Measurements from ENCODE around the gene SLC9A7. TPM values are rescaled to one million over a fixed set of nuclear protein-coding genes. Genes with fewer than 3 reads are reported as not detected.

SLC9A7 gene
- total RNA-seq, 1 donor from 2014 or later, result 11.4 TPM

GRCh38 chrX:46649421-46650260, 109.3 kb downstream of the SLC9A7 start:
- Mint-ChIP-seq H3K4me1 (ENCODE audit: unreplicated experiment) (peaks cover 49% of the 10 kb centered on the region), H3K9me3 (ENCODE audit: unreplicated experiment) (no peaks in the 10 kb centered on the region), H3K36me3 (ENCODE audit: low read depth, unreplicated experiment) (no peaks in the 10 kb centered on the region), H3K4me3 (ENCODE audit: unreplicated experiment) (no peak overlapping the region), H3K27ac (ENCODE audit: unreplicated experiment) (peak overlapping the region; percentile 95), H3K27me3 (ENCODE audit: unreplicated experiment) (peaks cover 4% of the 10 kb centered on the region)
- peak; percentile 53 for DNase-seq (ENCODE audit: low spot score)
- TF ChIP-seq, protein P1, sequence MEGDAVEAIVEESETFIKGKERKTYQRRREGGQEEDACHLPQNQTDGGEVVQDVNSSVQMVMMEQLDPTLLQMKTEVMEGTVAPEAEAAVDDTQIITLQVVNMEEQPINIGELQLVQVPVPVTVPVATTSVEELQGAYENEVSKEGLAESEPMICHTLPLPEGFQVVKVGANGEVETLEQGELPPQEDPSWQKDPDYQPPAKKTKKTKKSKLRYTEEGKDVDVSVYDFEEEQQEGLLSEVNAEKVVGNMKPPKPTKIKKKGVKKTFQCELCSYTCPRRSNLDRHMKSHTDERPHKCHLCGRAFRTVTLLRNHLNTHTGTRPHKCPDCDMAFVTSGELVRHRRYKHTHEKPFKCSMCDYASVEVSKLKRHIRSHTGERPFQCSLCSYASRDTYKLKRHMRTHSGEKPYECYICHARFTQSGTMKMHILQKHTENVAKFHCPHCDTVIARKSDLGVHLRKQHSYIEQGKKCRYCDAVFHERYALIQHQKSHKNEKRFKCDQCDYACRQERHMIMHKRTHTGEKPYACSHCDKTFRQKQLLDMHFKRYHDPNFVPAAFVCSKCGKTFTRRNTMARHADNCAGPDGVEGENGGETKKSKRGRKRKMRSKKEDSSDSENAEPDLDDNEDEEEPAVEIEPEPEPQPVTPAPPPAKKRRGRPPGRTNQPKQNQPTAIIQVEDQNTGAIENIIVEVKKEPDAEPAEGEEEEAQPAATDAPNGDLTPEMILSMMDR (IDR thresholded peaks at IDR 0.05; ENCODE audit: unreplicated experiment), result no peak

GRCh38 chrX:46648660-46649059, 110.3 kb downstream of the SLC9A7 start:
- Mint-ChIP-seq H3K36me3 (ENCODE audit: low read depth, unreplicated experiment) (no peaks in the 10 kb centered on the region), H3K27ac (ENCODE audit: unreplicated experiment) (peak overlapping the region; percentile 95), H3K4me3 (ENCODE audit: unreplicated experiment) (no peak overlapping the region), H3K27me3 (ENCODE audit: unreplicated experiment) (peaks cover 4% of the 10 kb centered on the region), H3K4me1 (ENCODE audit: unreplicated experiment) (peaks cover 47% of the 10 kb centered on the region), H3K9me3 (ENCODE audit: unreplicated experiment) (no peaks in the 10 kb centered on the region)
- DNase-seq (ENCODE audit: low spot score), result no peak
- TF ChIP-seq, protein P1 (IDR thresholded peaks at IDR 0.05; ENCODE audit: unreplicated experiment), result no peak

DNA sequence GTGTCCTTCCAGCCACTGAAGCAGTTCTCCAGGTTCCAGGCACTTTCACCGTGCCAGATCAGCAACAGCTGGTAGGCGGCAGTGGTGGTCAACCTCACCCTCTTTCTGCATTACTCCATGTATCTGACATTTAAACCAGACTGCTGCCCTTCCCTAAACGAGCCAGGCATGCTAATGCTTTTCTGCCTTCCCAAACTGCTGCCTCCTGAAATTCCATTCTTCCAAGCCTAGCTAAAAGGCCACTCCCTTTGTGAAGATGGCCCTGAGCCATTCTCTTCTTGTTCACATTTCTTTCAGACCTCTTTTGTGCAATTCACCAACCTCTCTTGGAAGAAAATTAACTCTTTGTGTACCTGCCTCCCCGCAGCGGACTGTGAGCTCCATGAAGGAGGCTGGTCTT, 111.7 kb downstream of the SLC9A7 start:
- H3K4me1 Mint-ChIP-seq (ENCODE audit: unreplicated experiment), result peaks cover 48% of the 10 kb centered on the region
- H3K36me3 Mint-ChIP-seq (ENCODE audit: low read depth, unreplicated experiment), result no peaks in the 10 kb centered on the region
- H3K27me3 Mint-ChIP-seq (ENCODE audit: unreplicated experiment), result peaks cover 4% of the 10 kb centered on the region
- TF ChIP-seq, protein P1 (IDR thresholded peaks at IDR 0.05; ENCODE audit: unreplicated experiment), result no peak
- no peak overlapping the region for H3K4me3 Mint-ChIP-seq (ENCODE audit: unreplicated experiment)
- H3K9me3 Mint-ChIP-seq (ENCODE audit: unreplicated experiment), result no peaks in the 10 kb centered on the region
- DNase-seq (ENCODE audit: low spot score), result no peak
- H3K27ac Mint-ChIP-seq (ENCODE audit: unreplicated experiment), result peak overlapping the region; percentile 72

- no peaks in the 10 kb centered on the region for H3K9me3 Mint-ChIP-seq (ENCODE audit: unreplicated experiment)
- H3K4me3 Mint-ChIP-seq (ENCODE audit: unreplicated experiment), result no peak overlapping the region
- no peak overlapping the region for H3K27ac Mint-ChIP-seq (ENCODE audit: unreplicated experiment)
- peaks cover 47% of the 10 kb centered on the region for H3K4me1 Mint-ChIP-seq (ENCODE audit: unreplicated experiment)
- no peak for DNase-seq (ENCODE audit: low spot score)
- H3K36me3 Mint-ChIP-seq (ENCODE audit: low read depth, unreplicated experiment), result no peaks in the 10 kb centered on the region
- TF ChIP-seq, protein P1 (IDR thresholded peaks at IDR 0.05; ENCODE audit: unreplicated experiment), result no peak
- peaks cover 2% of the 10 kb centered on the region for H3K27me3 Mint-ChIP-seq (ENCODE audit: unreplicated experiment)
These were observed 113.3 kb downstream of the SLC9A7 start for GRCh38 chrX:46645614-46646013.

DNA sequence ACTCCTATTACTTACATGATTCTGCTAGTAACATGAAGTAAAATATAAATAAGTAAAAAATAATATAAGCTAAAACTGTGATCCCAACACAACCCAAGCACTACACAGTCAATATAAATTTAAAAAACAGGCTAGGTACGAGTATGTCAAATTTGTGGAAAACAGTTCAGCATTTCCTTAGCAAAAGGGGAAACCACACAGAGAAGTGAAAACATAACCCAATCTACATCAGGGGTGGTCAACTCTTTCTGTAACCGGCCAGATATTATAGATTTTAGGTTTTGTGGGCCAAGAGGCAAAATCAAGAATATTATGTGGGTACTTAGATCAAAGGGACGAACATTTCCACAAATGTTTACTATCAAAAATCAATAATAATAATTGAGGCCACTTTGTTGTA, 115.3 kb downstream of the SLC9A7 start:
- H3K4me3 Mint-ChIP-seq (ENCODE audit: unreplicated experiment), result no peak overlapping the region
- H3K4me1 Mint-ChIP-seq (ENCODE audit: unreplicated experiment), result peaks cover 30% of the 10 kb centered on the region
- TF ChIP-seq, protein P1 (IDR thresholded peaks at IDR 0.05; ENCODE audit: unreplicated experiment), result no peak
- no peak for DNase-seq (ENCODE audit: low spot score)
- H3K27ac Mint-ChIP-seq (ENCODE audit: unreplicated experiment), result no peak overlapping the region
- H3K9me3 Mint-ChIP-seq (ENCODE audit: unreplicated experiment), result no peaks in the 10 kb centered on the region
- H3K27me3 Mint-ChIP-seq (ENCODE audit: unreplicated experiment), result peaks cover 2% of the 10 kb centered on the region
- no peaks in the 10 kb centered on the region for H3K36me3 Mint-ChIP-seq (ENCODE audit: low read depth, unreplicated experiment)
